NCI-H1436 (cell line): ENCODE results near the gene TLE1.
A peak's percentile ranks its signal among the peaks of the same experiment; 100 is the strongest.

Experiments
- DNase-seq: peaks from one replicate; lab custom pipeline; 2025; lab: John Stamatoyannopoulos, UW

The TLE1 gene

GRCh38 chr9:81573415-81574321 lies 115.7 kb downstream of the TLE1 start:
- DNase-seq = no peak

- no peak for DNase-seq
Observed at GRCh38 chr9:81570083-81570482, 119.3 kb downstream of the TLE1 start.

GRCh38 chr9:81566074-81566698 lies 123.2 kb downstream of the TLE1 start:
- no peak for DNase-seq

GRCh38 chr9:81565609-81566008 lies 123.7 kb downstream of the TLE1 start:
- DNase-seq = no peak

- DNase-seq = no peak
Observed at GRCh38 chr9:81565144-81565543, 124.2 kb downstream of the TLE1 start.

- no peak for DNase-seq
Observed at GRCh38 chr9:81564632-81565031, 124.7 kb downstream of the TLE1 start.

- DNase-seq = no peak
Observed at GRCh38 chr9:81563739-81564138, 125.6 kb downstream of the TLE1 start.

GRCh38 chr9:81563020-81563407 lies 126.3 kb downstream of the TLE1 start:
- no peak for DNase-seq

GRCh38 chr9:81562231-81563019 lies 126.9 kb downstream of the TLE1 start:
- no peak for DNase-seq

- no peak for DNase-seq
Observed at GRCh38 chr9:81560851-81561732, 128.3 kb downstream of the TLE1 start.

- no peak for DNase-seq
Observed at GRCh38 chr9:81559709-81560108, 129.6 kb downstream of the TLE1 start.

- no peak for DNase-seq
Observed at GRCh38 chr9:81559197-81559596, 130.2 kb downstream of the TLE1 start.

GRCh38 chr9:81558091-81558830 lies 131.1 kb downstream of the TLE1 start:
- DNase-seq = no peak

GRCh38 chr9:81557452-81558090 lies 131.8 kb downstream of the TLE1 start:
- DNase-seq = peak; percentile 32

GRCh38 chr9:81556923-81557322 lies 132.4 kb downstream of the TLE1 start:
- DNase-seq = no peak

GRCh38 chr9:81552581-81552991 lies 136.8 kb downstream of the TLE1 start:
- DNase-seq = no peak

GRCh38 chr9:81550207-81550583 lies 139.2 kb downstream of the TLE1 start:
- no peak for DNase-seq

GRCh38 chr9:81549500-81550206 lies 139.7 kb downstream of the TLE1 start:
- DNase-seq = no peak

GRCh38 chr9:81548911-81549310 lies 140.4 kb downstream of the TLE1 start:
- no peak for DNase-seq

GRCh38 chr9:81546489-81546888 lies 142.9 kb downstream of the TLE1 start:
- no peak for DNase-seq
